ENCODE measurements around the gene PARP12.
A peak's percentile ranks its signal among the peaks of the same experiment; 100 is the strongest.
"Not testable (repeated sequence)": the region's sequence is repeated elsewhere in the genome, so short reads cannot be mapped to it uniquely, and the experiment has no call there.

PARP12 gene

GRCh38 chr7:140062528-140063299 lies at the start of gene PARP12:
PARP12 (minus strand) TSS chr7:140062951; CDS start chr7:140062847, 104 bp downstream.
- peak; percentile 28 for DNase-seq

- DNase-seq: not testable (repeated sequence)
These were observed 46.0 kb upstream of the PARP12 start for GRCh38 chr7:140108777-140109176.

GRCh38 chr7:140096459-140096858 lies 33.7 kb upstream of the PARP12 start:
- no peak for DNase-seq

- no peak for DNase-seq
These were observed 30.6 kb upstream of the PARP12 start for GRCh38 chr7:140093375-140093774.

- no peak for DNase-seq
These were observed 22.7 kb upstream of the PARP12 start for GRCh38 chr7:140085447-140085846.

- no peak for DNase-seq
These were observed 22.2 kb upstream of the PARP12 start for GRCh38 chr7:140084972-140085371.

GRCh38 chr7:140084142-140084655 lies 21.4 kb upstream of the PARP12 start:
- DNase-seq: no peak

- DNase-seq: no peak
These were observed 20.0 kb upstream of the PARP12 start for GRCh38 chr7:140082770-140083169.

GRCh38 chr7:140081774-140082425 lies 19.1 kb upstream of the PARP12 start:
- no peak for DNase-seq

- no peak for DNase-seq
These were observed 18.2 kb upstream of the PARP12 start for GRCh38 chr7:140080919-140081318.

- DNase-seq: no peak
These were observed 16.4 kb upstream of the PARP12 start for GRCh38 chr7:140079121-140079536.

GRCh38 chr7:140078392-140078791 lies 15.6 kb upstream of the PARP12 start:
- DNase-seq: no peak

GRCh38 chr7:140074780-140075179 lies 12.0 kb upstream of the PARP12 start:
- DNase-seq: no peak

GRCh38 chr7:140070546-140070945 lies 7.8 kb upstream of the PARP12 start:
- no peak for DNase-seq

- no peak for DNase-seq
These were observed 6.7 kb upstream of the PARP12 start for GRCh38 chr7:140069298-140069949.

- no peak for DNase-seq
These were observed 5.3 kb upstream of the PARP12 start for GRCh38 chr7:140068033-140068432.

GRCh38 chr7:140067052-140067451 lies 4.3 kb upstream of the PARP12 start:
- DNase-seq: no peak

GRCh38 chr7:140062118-140062527 lies 628 bp downstream of the PARP12 start:
- no peak for DNase-seq

- DNase-seq: no peak
These were observed 1.2 kb downstream of the PARP12 start for GRCh38 chr7:140061607-140061930.

- DNase-seq: peak; percentile 28
These were observed 1.8 kb downstream of the PARP12 start for GRCh38 chr7:140060788-140061606.

GRCh38 chr7:140060243-140060630 lies 2.5 kb downstream of the PARP12 start:
- no peak for DNase-seq

GRCh38 chr7:140059273-140060242 lies 3.2 kb downstream of the PARP12 start:
- no peak for DNase-seq
